Right atrium auricular region (tissue), 2 donors: Measurements from ENCODE around the gene DROSHA. TPM values are rescaled to one million over a fixed set of nuclear protein-coding genes. Genes with fewer than 3 reads are reported as not detected.
"Not testable (repeated sequence)": the region's sequence is repeated elsewhere in the genome, so short reads cannot be mapped to it uniquely, and the experiment has no call there.

Experiments used
- DNase-seq: peaks from one replicate; pipeline ENCODE4 v3.0.0-alpha.2; 2019; ENCODE audit warnings: low spot score
- H3K27ac ChIP-seq, 2 donors: fragments of 200-600 bp; sonication (generic); 1 replicate in 1 of 2; 2 replicates in 1 of 2; pipeline ENCODE4 v1.5.1; 2016 to 2019
- H3K27me3 ChIP-seq, 2 donors: fragments of 200-600 bp; sonication (generic); one replicate each; pipeline versions ENCODE4 v1.5.1 to v1.6.0; 2017 to 2019
- H3K36me3 ChIP-seq: fragments of 200-600 bp; sonication (generic); one replicate; pipeline ENCODE4 v1.5.1; 2016
- H3K4me1 ChIP-seq, 2 donors: fragments of 200-600 bp; sonication (generic); one replicate each; pipeline versions ENCODE4 v1.5.1 to v1.6.0; 2017 to 2019
- H3K4me3 ChIP-seq, 2 donors: fragments of 200-600 bp; sonication (generic); 1 replicate in 1 of 2; 2 replicates in 1 of 2; pipeline ENCODE4 v1.5.1; 2017 to 2019; ENCODE audit warnings: mild to moderate bottlenecking in 1 of 2, moderate library complexity in 1 of 2
- H3K9me3 ChIP-seq, 2 donors: fragments of 200-600 bp; sonication (generic); one replicate each; pipeline ENCODE4 v1.5.1; 2019
- total RNA-seq, 2 donors: library from RNA; depleted of rRNA; stranded (reverse); fragments of >200 nt; gene quantifications; one replicate each; pipeline ENCODE4 v1.1.0, GENCODE V29; 2016
- TF ChIP-seq, protein P1 (sequence below), 2 donors: fragments of 200-600 bp; sonication (generic); IDR thresholded peaks; one replicate each; pipeline ENCODE4 v1.5.1; 2019; ENCODE audit warnings: antibody characterized with exemption in 2 of 2

The DROSHA gene
- total RNA-seq, 2 donors from 2014 or later, result 27.3 to 28.5 TPM

DNA sequence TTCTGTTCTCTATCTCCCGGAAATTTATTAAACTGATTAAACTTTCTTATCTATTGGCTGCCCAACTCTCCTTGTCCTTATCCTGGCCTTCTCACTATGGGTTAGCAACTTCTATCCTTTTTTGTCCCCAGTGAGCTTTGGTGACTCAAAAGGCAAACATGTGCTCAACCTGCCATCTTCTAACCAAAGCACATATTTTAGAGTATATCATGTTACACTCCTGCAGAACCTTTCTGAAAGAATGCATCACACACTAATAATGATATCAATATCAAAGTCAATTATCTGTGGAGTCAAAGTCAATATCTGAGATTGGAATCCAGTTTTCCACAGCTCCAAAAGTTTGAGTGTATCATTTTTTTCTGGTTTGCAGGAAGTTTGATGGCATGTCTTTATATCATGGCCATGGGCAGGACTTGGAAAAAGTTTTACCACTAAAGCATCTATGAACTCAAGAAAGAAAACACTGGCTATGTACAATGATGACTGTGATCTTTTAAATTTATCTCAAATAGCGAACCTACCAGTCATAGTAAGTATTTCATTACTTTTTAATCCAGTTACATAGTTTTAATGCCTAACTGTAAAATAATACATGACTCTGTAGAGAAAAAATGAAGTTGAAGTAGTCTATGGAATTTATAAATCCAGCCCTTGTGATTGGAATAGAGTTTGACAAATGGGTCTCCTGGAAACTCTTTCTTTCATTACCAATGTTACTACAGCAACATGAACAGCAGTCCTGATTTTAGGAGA, 166.8 kb downstream of the DROSHA start:
- no peak overlapping the region for H3K4me3 ChIP-seq
- H3K36me3 ChIP-seq, result no peaks in the 10 kb centered on the region
- H3K27me3 ChIP-seq, result no peaks in the 10 kb centered on the region
- TF ChIP-seq, protein P1, sequence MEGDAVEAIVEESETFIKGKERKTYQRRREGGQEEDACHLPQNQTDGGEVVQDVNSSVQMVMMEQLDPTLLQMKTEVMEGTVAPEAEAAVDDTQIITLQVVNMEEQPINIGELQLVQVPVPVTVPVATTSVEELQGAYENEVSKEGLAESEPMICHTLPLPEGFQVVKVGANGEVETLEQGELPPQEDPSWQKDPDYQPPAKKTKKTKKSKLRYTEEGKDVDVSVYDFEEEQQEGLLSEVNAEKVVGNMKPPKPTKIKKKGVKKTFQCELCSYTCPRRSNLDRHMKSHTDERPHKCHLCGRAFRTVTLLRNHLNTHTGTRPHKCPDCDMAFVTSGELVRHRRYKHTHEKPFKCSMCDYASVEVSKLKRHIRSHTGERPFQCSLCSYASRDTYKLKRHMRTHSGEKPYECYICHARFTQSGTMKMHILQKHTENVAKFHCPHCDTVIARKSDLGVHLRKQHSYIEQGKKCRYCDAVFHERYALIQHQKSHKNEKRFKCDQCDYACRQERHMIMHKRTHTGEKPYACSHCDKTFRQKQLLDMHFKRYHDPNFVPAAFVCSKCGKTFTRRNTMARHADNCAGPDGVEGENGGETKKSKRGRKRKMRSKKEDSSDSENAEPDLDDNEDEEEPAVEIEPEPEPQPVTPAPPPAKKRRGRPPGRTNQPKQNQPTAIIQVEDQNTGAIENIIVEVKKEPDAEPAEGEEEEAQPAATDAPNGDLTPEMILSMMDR (IDR thresholded peaks at IDR 0.05), result no peak
- H3K4me1 ChIP-seq, result no peaks in the 10 kb centered on the region
- no peak overlapping the region for H3K27ac ChIP-seq
- DNase-seq, result no peak
- no peaks in the 10 kb centered on the region for H3K9me3 ChIP-seq

- Histone ChIP-seq H3K4me3 (no peak overlapping the region), H3K9me3 (no peaks in the 10 kb centered on the region), H3K27ac (no peak overlapping the region), H3K4me1 (no peaks in the 10 kb centered on the region), H3K27me3 (no peaks in the 10 kb centered on the region), H3K36me3 (no peaks in the 10 kb centered on the region)
- no peak for DNase-seq
- TF ChIP-seq, protein P1 (IDR thresholded peaks at IDR 0.05), result no peak
Observed at GRCh38 chr5:31362931-31363568, 168.8 kb downstream of the DROSHA start.

- Histone ChIP-seq H3K4me1 (no peaks in the 10 kb centered on the region), H3K27ac (no peak overlapping the region), H3K9me3 (no peaks in the 10 kb centered on the region), H3K27me3 (no peaks in the 10 kb centered on the region), H3K4me3 (no peak overlapping the region), H3K36me3 (no peaks in the 10 kb centered on the region)
- TF ChIP-seq, protein P1 (IDR thresholded peaks at IDR 0.05), result no peak
- DNase-seq, result no peak
Observed at GRCh38 chr5:31362529-31362900, 169.4 kb downstream of the DROSHA start.

- H3K4me3 ChIP-seq, DNase-seq, H3K27ac ChIP-seq, H3K27me3 ChIP-seq, H3K4me1 ChIP-seq, H3K9me3 ChIP-seq, H3K36me3 ChIP-seq: not testable (repeated sequence)
Observed at GRCh38 chr5:31361704-31362528, 170.0 kb downstream of the DROSHA start.

GRCh38 chr5:31361234-31361633, 170.7 kb downstream of the DROSHA start:
- no peak overlapping the region for H3K27ac ChIP-seq
- TF ChIP-seq, protein P1 (IDR thresholded peaks at IDR 0.05), result no peak
- no peaks in the 10 kb centered on the region for H3K27me3 ChIP-seq
- H3K9me3 ChIP-seq, result no peaks in the 10 kb centered on the region
- no peak overlapping the region for H3K4me3 ChIP-seq
- H3K4me1 ChIP-seq, result no peaks in the 10 kb centered on the region
- H3K36me3 ChIP-seq, result no peaks in the 10 kb centered on the region
- DNase-seq, result no peak

- DNase-seq, result no peak
- no peaks in the 10 kb centered on the region for H3K36me3 ChIP-seq
- H3K4me3 ChIP-seq, result no peak overlapping the region
Observed at GRCh38 chr5:31359839-31360238, 172.1 kb downstream of the DROSHA start.

More at GRCh38 chr5:31359839-31360238, 172.1 kb downstream of the DROSHA start:
- H3K9me3 ChIP-seq, result no peaks in the 10 kb centered on the region
- H3K27ac ChIP-seq, result no peak overlapping the region
- H3K27me3 ChIP-seq, result no peaks in the 10 kb centered on the region
- TF ChIP-seq, protein P1 (IDR thresholded peaks at IDR 0.05), result no peak
- H3K4me1 ChIP-seq, result no peaks in the 10 kb centered on the region
